Mammary epithelial cell (primary cell): Measurements from ENCODE around the gene RTN4RL1.

Source experiments
- CTCF ChIP-seq, 2 donors: IDR thresholded peaks in 1 of 2; conservative IDR thresholded peaks in 1 of 2; 2 replicates each; pipeline ENCODE4 v1.5.1; 2011 to 2012; ENCODE audit warnings: inconsistent platforms in 2 of 2, low read length in 2 of 2, mild to moderate bottlenecking in 2 of 2, control low read depth in 1 of 2, low read depth in 1 of 2; ENCODE audit not compliant: insufficient read depth in 1 of 2; ENCODE audit errors: extremely low read depth in 1 of 2
- EZH2 ChIP-seq: IDR thresholded peaks from 2 replicates; pipeline ENCODE4 v1.6.1; 2012; ENCODE audit warnings: low read length, inconsistent platforms, borderline replicate concordance

GRCh38 chr17:2013994-2014317 is 11.2 kb downstream of the RTN4RL1 start:
- TF ChIP-seq EZH2 (no peak), CTCF (conservative IDR thresholded peaks at IDR 0.05 in 1 of 2, IDR thresholded peaks at IDR 0.05 in 1 of 2; ENCODE audit: extremely low read depth in 1 of 2, insufficient read depth in 1 of 2, low read depth in 1 of 2, low read length in 2 of 2) (no peak)
